Measurements from ENCODE around the gene MATN3.

The MATN3 gene

GRCh38 chr2:19955544-19956422 lies 56.7 kb downstream of the MATN3 start:
- no peak for DNase-seq (ENCODE audit: low spot score)
- Histone ChIP-seq H3K4me3 (no peak overlapping the region), H3K27ac (no peak overlapping the region)
- TF ChIP-seq CTCF (IDR thresholded peaks at IDR 0.05) = peak; percentile 31

GRCh38 chr2:19949071-19949470 lies 63.4 kb downstream of the MATN3 start:
- H3K27ac ChIP-seq = no peak overlapping the region
- DNase-seq (ENCODE audit: low spot score) = no peak

GRCh38 chr2:19947184-19947940 lies 65.1 kb downstream of the MATN3 start:
- no peak for TF ChIP-seq CTCF (IDR thresholded peaks at IDR 0.05)
- Histone ChIP-seq H3K4me3 (no peak overlapping the region), H3K27ac (no peak overlapping the region)
- DNase-seq (ENCODE audit: low spot score) = no peak

More at GRCh38 chr2:19949071-19949470, 63.4 kb downstream of the MATN3 start:
- H3K4me3 ChIP-seq = no peak overlapping the region
- no peak for TF ChIP-seq CTCF (IDR thresholded peaks at IDR 0.05)

- DNase-seq (ENCODE audit: low spot score) = no peak
- Histone ChIP-seq H3K4me3 (no peak overlapping the region), H3K27ac (no peak overlapping the region)
- no peak for TF ChIP-seq CTCF (IDR thresholded peaks at IDR 0.05)
These were observed 68.1 kb downstream of the MATN3 start for GRCh38 chr2:19944205-19944845.

- Histone ChIP-seq H3K4me3 (no peak overlapping the region), H3K27ac (no peak overlapping the region)
- TF ChIP-seq CTCF (IDR thresholded peaks at IDR 0.05) = no peak
- no peak for DNase-seq (ENCODE audit: low spot score)
These were observed 69.3 kb downstream of the MATN3 start for GRCh38 chr2:19943189-19943588.

- Histone ChIP-seq H3K4me3 (no peak overlapping the region), H3K27ac (no peak overlapping the region)
- no peak for TF ChIP-seq CTCF (IDR thresholded peaks at IDR 0.05)
- DNase-seq (ENCODE audit: low spot score) = no peak
These were observed 70.3 kb downstream of the MATN3 start for GRCh38 chr2:19942199-19942598.
